HFF-Myc (cell line): ENCODE measurements around the gene RAP1B.

Experiments
- DNase-seq: peaks from one replicate; pipeline ENCODE4 v3.0.0-alpha.2; 2011; ENCODE audit warnings: low read depth; ENCODE audit errors: extremely low read depth
- H3K4me3 ChIP-seq: replicated peaks from 2 replicates; pipeline ENCODE4 v1.5.1; 2011; ENCODE audit warnings: low read depth, mild to moderate bottlenecking, control low read depth, low read length
- TF ChIP-seq, protein P1 (sequence below): IDR thresholded peaks from 2 replicates; pipeline ENCODE4 v1.5.1; 2012; ENCODE audit warnings: mild to moderate bottlenecking, low read depth, low read length, control low read depth; ENCODE audit errors: missing control alignments

RAP1B gene

DNA sequence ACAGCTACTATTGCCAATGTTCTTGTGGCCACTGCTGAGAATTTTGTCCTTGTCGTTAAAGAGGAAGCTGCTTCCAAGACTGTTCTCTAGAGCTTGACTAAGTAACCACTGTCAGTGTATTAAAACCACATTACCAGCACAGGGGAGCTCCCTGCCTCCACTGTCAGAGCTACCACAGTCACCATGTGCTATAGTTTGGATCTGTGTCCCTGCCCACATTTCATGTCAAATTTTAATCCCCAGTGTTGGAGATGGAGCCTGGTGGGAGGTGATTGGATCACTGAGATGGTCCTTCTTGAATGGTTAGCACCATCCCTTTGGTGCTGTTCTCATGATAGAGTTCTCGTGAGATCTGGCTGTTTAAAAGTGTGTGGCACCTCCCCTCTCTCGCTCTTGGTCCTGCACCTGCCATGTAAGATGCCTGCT is 23.2 kb upstream of the RAP1B start:
- no peak overlapping the region for H3K4me3 ChIP-seq
- no peak for DNase-seq
- TF ChIP-seq, protein P1, sequence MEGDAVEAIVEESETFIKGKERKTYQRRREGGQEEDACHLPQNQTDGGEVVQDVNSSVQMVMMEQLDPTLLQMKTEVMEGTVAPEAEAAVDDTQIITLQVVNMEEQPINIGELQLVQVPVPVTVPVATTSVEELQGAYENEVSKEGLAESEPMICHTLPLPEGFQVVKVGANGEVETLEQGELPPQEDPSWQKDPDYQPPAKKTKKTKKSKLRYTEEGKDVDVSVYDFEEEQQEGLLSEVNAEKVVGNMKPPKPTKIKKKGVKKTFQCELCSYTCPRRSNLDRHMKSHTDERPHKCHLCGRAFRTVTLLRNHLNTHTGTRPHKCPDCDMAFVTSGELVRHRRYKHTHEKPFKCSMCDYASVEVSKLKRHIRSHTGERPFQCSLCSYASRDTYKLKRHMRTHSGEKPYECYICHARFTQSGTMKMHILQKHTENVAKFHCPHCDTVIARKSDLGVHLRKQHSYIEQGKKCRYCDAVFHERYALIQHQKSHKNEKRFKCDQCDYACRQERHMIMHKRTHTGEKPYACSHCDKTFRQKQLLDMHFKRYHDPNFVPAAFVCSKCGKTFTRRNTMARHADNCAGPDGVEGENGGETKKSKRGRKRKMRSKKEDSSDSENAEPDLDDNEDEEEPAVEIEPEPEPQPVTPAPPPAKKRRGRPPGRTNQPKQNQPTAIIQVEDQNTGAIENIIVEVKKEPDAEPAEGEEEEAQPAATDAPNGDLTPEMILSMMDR: no peak

DNA sequence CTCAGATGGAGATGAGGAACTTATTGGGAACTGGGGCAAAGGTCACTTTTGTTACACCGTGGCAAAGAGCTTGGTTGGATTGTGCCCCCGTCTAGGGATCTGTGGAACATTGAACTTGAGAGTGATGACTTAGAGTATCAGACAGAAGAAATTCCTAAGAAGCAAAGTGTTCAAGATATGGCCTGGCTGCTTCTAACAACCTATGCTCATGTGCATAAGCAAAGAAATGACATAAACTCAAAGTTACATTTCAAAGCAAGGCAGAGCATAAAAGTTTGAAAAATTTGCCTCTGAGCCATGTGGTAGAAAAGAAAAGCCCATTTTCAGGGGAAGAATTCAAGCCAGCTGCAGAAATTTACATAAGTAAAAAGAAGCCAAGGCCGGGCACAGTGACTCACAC is 21.5 kb upstream of the RAP1B start:
- H3K4me3 ChIP-seq: no peak overlapping the region
- TF ChIP-seq, protein P1: no peak
- DNase-seq: no peak

DNA sequence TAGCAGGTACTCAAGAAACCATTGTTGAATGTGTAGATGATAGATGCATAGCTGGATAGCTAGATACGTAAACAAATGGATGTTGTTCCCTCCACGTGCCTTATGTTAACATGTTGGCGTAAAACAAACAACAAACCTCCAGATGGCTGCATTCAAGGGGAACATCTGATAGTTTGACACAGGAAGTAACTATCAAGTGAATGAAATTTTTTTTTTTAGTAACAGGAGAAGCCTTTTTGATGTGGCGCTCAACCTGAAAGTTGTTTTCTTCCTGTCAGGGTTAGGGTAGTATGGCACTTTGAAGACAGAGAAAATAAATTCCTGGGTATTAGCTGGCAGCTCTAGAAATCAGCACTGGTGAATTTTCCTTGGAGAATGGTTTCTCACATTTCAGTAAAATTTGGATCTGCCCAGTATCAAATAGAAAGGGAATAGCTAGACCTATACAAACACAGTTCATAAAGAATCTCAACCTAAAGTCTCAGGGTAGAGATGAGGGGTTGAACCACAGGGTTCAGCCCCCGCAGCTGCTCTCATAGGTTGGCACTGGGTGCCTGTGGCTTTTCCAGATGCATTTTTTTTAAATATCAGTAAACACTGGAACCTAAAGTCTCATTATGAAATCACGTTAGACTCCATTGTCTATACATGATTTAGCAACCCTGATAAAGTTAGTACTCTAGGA is 18.8 kb upstream of the RAP1B start:
- DNase-seq: no peak
- TF ChIP-seq, protein P1: no peak
- no peak overlapping the region for H3K4me3 ChIP-seq

DNA sequence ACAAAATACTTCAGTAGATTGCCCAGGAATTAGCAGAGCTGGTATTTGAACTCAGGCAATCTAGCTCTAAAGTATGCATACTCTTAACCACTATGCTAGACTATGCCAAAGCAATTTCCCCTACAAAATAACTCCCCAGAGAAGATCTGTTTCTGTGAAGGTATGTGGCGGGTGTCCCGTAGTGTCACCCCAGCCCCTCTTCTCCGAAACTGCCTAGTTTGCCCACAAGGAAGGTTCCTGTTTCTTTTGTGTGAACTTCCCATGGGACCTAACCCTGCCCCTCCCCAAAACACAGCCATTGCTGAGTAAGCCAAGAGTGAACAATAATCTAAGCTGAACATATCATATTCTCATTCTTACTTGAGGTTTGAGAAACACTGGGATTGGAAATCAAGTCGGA is 15.5 kb upstream of the RAP1B start:
- no peak for DNase-seq
- no peak overlapping the region for H3K4me3 ChIP-seq
- TF ChIP-seq, protein P1: no peak

DNA sequence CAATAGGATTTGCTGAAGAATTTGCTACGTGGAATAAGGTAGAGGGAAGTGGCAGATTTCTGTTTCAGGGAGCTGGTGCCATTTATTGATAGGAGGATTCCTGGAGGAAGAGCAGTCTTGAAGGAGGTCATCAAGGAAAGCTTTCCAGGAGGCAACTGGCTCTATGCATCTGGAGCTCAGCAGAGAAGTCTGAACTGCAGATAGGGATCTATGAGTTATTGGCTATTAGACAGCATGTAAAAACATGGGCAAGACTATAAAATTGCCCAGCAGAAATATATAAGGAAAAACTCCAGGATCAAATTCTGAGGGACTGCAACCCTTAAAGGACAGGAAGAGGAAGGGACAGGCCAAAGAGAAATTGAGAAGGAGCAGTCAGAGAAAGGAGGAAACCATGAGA is 8.9 kb upstream of the RAP1B start:
- TF ChIP-seq, protein P1: no peak
- DNase-seq: no peak
- H3K4me3 ChIP-seq: no peak overlapping the region

DNA sequence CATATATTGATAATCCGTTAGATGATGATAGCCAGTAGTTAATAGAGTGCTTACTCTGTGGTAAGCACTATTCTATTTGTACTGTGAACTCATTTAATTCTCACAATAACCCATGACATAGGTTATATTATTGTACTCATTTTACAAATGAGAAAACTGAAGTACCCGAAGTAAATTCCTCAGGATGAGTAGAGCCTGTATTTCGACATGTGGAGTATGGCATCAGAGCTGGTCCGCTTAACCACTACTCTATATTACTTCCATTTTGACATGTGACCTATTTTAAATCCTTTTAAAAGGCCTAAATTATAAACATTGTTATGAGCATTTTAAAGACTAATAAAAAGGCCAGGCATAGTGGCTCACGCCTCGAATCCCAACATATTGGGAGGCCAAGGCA is 8.0 kb upstream of the RAP1B start:
- DNase-seq: no peak
- H3K4me3 ChIP-seq: no peak overlapping the region

More for the DNA sequence above, 8.0 kb upstream of the RAP1B start:
- TF ChIP-seq, protein P1: no peak
